DOHH2 (cell line): ENCODE results near the gene TMEM37.

Experiments used
- H3F3A ChIP-seq: fragments of 200-600 bp; sonication (generic), shearing (Covaris generic); 2 replicates; pipeline ENCODE4 v1.6.0; 2016; ENCODE audit warnings: antibody characterized with exemption, mild to moderate bottlenecking; ENCODE audit not compliant: control insufficient read depth, insufficient read depth
- H3K27ac ChIP-seq: fragments of 200-600 bp; sonication (generic); 2 replicates; pipeline ENCODE4 v1.5.1; 2014; ENCODE audit warnings: low read depth, mild to moderate bottlenecking, low read length, moderate library complexity
- H3K27me3 ChIP-seq: fragments of 200-600 bp; sonication (generic); 2 replicates; pipeline ENCODE4 v1.6.1; 2014; ENCODE audit warnings: mild to moderate bottlenecking, low read length, mixed read lengths; ENCODE audit not compliant: control insufficient read depth
- H3K36me3 ChIP-seq: fragments of 200-600 bp; sonication (generic); 2 replicates; pipeline ENCODE4 v1.6.1; 2014; ENCODE audit warnings: mild to moderate bottlenecking, low read length, moderate library complexity, mixed read lengths; ENCODE audit not compliant: control insufficient read depth
- H3K4me1 ChIP-seq: fragments of 200-600 bp; sonication (generic); 2 replicates; pipeline ENCODE4 v1.6.1; 2014; ENCODE audit warnings: mild to moderate bottlenecking, low read length, mixed read lengths; ENCODE audit not compliant: control insufficient read depth
- H3K4me2 ChIP-seq: fragments of 200-600 bp; sonication (generic); 2 replicates; pipeline ENCODE4 v1.6.0; 2014; ENCODE audit warnings: mild to moderate bottlenecking, low read length, moderate library complexity
- H3K4me3 ChIP-seq: fragments of 200-600 bp; sonication (generic); 2 replicates; pipeline ENCODE4 v1.5.1; 2014; ENCODE audit warnings: mild to moderate bottlenecking, low read length, mixed read lengths
- H3K79me2 ChIP-seq: fragments of 200-600 bp; sonication (generic); 2 replicates; pipeline ENCODE4 v1.6.1; 2014; ENCODE audit warnings: mild to moderate bottlenecking, low read length, mixed read lengths; ENCODE audit not compliant: control insufficient read depth
- H3K9me2 ChIP-seq: fragments of 200-600 bp; sonication (generic); replicated peaks from 2 replicates; pipeline ENCODE4 v1.6.1; 2014; ENCODE audit warnings: mild to moderate bottlenecking, low read length, mixed read lengths; ENCODE audit not compliant: control insufficient read depth
- H3K9me3 ChIP-seq: fragments of 200-600 bp; sonication (generic); 2 replicates; pipeline ENCODE4 v1.6.1; 2014; ENCODE audit warnings: antibody characterized with exemption, low read length, mixed read lengths; ENCODE audit not compliant: control insufficient read depth, insufficient read depth
- H4K20me1 ChIP-seq: fragments of 200-600 bp; sonication (generic); 2 replicates; pipeline ENCODE4 v1.6.0; 2014; ENCODE audit warnings: low read depth, mild to moderate bottlenecking, antibody characterized with exemption, low read length, moderate library complexity; ENCODE audit not compliant: control insufficient read depth, insufficient read depth
- EZH2phosphoT487 ChIP-seq: fragments of 200-600 bp; sonication (generic); IDR thresholded peaks from 2 replicates; pipeline ENCODE4 v1.6.1; 2017; ENCODE audit warnings: borderline replicate concordance, mild to moderate bottlenecking, antibody characterized with exemption, low read length, moderate library complexity, mixed read lengths
- TF ChIP-seq, protein P1 (sequence below): fragments of 200-600 bp; sonication (generic); IDR thresholded peaks from one replicate; pipeline ENCODE4 v1.5.1; 2014; ENCODE audit warnings: antibody characterized with exemption, mild to moderate bottlenecking, low read depth, low read length; ENCODE audit not compliant: poor library complexity, severe bottlenecking

The TMEM37 gene

DNA sequence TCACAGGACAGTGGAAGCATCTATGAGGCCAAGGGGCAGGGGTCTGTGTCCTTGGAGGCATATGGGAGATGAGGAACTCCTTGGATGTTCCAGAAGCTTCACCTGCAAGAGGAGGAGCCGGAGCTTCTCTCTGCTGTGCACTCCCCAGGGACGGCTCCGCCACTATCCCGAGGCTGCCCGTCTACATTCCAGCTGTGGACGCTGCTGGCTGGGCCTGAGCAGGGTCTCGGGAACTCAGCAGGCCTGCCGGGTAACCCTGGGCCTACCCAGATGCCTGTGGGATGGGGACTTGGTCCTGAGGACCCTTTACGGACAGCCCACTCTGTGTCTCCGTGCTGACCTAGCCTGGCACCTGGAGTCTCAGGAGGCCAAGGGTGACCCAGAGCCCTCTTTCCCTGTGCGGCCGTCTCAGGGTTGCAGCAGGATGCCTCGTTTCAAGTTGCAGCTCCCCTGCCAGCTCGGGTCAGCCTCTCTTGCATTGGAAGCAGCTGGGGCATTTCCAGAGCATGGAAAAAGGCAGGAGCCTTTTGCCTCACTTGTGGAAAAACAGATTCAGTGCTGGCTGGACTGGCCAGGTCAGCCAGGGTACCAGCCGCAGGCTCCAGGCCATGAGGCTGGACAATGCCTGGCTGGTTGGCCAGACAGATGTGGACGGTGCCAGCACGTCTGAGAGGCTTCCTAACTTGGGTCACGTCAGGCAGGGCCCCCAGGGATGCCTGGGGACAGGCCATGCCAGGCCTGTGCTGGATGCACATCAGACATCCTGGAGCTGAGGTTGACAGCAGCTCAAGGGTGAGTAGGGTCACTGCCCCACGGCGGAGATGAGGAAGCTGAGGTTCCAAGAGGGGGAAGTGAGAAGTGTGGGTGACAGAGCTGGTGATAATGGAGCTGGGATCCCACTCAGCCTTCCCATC, 51.1 kb downstream of the TMEM37 start:
- no peak overlapping the region for H3K4me2 ChIP-seq

DNA sequence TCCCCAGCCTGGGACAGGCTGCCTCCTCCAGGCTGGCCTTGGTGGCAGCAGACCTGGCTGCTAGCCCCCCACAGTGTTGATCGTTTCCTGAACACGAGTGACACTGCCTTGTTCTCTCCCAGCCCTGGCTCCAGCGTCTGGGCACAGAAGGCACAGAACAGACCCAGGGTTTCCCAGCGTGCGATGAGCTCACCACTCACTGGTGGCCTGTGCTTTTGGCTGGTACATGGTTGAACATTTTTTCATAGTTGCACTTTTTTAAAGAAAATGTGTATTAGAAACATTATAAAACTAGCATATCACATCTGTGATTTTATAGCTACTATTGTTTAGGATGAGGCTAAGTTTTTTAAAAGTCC, 51.7 kb downstream of the TMEM37 start:
- H4K20me1 ChIP-seq = 0 out of 2 replicates have a peak, but pooled peaks cover 2% of the 10 kb centered on the region
- no peaks in the 10 kb centered on the region for H3K9me2 ChIP-seq
- no peaks in the 10 kb centered on the region for H3K4me1 ChIP-seq
- no peak overlapping the region for H3K4me3 ChIP-seq
- H3K9me3 ChIP-seq = no peaks in the 10 kb centered on the region
- H3F3A ChIP-seq = no peaks in the 10 kb centered on the region
- no peak overlapping the region for H3K27ac ChIP-seq
- H3K27me3 ChIP-seq = no peaks in the 10 kb centered on the region
- H3K79me2 ChIP-seq = no peaks in the 10 kb centered on the region
- TF ChIP-seq, protein P1, sequence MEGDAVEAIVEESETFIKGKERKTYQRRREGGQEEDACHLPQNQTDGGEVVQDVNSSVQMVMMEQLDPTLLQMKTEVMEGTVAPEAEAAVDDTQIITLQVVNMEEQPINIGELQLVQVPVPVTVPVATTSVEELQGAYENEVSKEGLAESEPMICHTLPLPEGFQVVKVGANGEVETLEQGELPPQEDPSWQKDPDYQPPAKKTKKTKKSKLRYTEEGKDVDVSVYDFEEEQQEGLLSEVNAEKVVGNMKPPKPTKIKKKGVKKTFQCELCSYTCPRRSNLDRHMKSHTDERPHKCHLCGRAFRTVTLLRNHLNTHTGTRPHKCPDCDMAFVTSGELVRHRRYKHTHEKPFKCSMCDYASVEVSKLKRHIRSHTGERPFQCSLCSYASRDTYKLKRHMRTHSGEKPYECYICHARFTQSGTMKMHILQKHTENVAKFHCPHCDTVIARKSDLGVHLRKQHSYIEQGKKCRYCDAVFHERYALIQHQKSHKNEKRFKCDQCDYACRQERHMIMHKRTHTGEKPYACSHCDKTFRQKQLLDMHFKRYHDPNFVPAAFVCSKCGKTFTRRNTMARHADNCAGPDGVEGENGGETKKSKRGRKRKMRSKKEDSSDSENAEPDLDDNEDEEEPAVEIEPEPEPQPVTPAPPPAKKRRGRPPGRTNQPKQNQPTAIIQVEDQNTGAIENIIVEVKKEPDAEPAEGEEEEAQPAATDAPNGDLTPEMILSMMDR = no peak
- TF ChIP-seq EZH2phosphoT487 = no peak
- H3K36me3 ChIP-seq = no peaks in the 10 kb centered on the region
- no peak overlapping the region for H3K4me2 ChIP-seq

More for the DNA sequence above, 51.1 kb downstream of the TMEM37 start:
- no peak for TF ChIP-seq EZH2phosphoT487
- TF ChIP-seq, protein P1 = no peak
- Histone ChIP-seq H3K4me3 (no peak overlapping the region), H3K36me3 (no peaks in the 10 kb centered on the region), H3K9me3 (no peaks in the 10 kb centered on the region), H3K9me2 (no peaks in the 10 kb centered on the region), H3K79me2 (no peaks in the 10 kb centered on the region), H3K4me1 (no peaks in the 10 kb centered on the region), H3K27ac (no peak overlapping the region), H4K20me1 (0 out of 2 replicates have a peak, but pooled peaks cover 2% of the 10 kb centered on the region), H3F3A (no peaks in the 10 kb centered on the region), H3K27me3 (no peaks in the 10 kb centered on the region)

DNA sequence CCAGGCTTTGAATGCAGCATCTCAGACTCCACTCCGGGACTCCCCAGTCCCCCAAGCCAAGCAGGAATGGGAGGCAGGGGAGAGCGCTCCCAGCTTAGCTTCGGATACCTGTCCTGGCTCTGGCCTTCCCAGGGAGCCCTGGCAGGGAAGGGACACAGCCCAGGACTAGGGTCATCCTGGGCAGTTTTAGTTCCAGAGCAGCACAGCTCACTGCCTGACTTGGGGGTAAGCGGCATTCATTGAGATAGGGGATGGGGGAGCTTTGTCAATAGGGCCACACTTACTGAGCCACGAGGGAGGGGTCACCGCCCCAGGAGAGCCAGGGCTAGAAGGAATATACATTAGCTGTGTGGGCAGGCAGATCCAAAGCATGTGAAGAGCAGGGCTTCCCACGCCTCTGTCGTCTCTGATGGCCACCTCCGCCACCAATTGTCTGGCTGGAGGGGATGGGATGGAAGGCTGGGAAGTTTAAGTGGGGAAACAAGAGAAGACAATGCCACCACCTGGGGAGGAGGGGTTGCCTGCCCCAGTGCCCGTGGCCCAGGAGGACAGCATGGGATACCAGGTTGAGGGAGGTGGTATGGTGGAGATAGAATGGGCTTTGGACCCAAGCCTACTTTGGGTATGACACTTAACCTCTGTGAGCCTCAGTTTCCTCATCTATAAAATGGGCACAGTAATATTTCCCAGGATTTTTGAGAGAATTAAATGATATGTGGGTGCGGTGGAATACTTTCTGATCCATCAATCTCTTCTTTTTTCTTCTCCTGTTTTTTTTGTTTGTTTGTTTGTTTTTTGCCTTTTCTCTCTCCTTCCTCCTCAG, 52.5 kb downstream of the TMEM37 start:
- Histone ChIP-seq H3K27me3 (no peaks in the 10 kb centered on the region), H3F3A (no peaks in the 10 kb centered on the region), H3K4me3 (no peak overlapping the region), H3K4me2 (no peak overlapping the region), H4K20me1 (0 out of 2 replicates have a peak, but pooled peaks cover 2% of the 10 kb centered on the region), H3K9me3 (no peaks in the 10 kb centered on the region), H3K27ac (no peak overlapping the region), H3K79me2 (no peaks in the 10 kb centered on the region), H3K9me2 (no peaks in the 10 kb centered on the region), H3K4me1 (no peaks in the 10 kb centered on the region), H3K36me3 (no peaks in the 10 kb centered on the region)
- no peak for TF ChIP-seq EZH2phosphoT487
- TF ChIP-seq, protein P1 = no peak
